NCI-H2196 (cell line): ENCODE measurements around the gene RPL29.
"Not testable (repeated sequence)": the region's sequence is repeated elsewhere in the genome, so short reads cannot be mapped to it uniquely, and the experiment has no call there.

Experiments
- DNase-seq: peaks from one replicate; lab custom pipeline; 2025; ENCODE audit not compliant: unreplicated experiment; lab: John Stamatoyannopoulos, UW

RPL29 gene

DNA sequence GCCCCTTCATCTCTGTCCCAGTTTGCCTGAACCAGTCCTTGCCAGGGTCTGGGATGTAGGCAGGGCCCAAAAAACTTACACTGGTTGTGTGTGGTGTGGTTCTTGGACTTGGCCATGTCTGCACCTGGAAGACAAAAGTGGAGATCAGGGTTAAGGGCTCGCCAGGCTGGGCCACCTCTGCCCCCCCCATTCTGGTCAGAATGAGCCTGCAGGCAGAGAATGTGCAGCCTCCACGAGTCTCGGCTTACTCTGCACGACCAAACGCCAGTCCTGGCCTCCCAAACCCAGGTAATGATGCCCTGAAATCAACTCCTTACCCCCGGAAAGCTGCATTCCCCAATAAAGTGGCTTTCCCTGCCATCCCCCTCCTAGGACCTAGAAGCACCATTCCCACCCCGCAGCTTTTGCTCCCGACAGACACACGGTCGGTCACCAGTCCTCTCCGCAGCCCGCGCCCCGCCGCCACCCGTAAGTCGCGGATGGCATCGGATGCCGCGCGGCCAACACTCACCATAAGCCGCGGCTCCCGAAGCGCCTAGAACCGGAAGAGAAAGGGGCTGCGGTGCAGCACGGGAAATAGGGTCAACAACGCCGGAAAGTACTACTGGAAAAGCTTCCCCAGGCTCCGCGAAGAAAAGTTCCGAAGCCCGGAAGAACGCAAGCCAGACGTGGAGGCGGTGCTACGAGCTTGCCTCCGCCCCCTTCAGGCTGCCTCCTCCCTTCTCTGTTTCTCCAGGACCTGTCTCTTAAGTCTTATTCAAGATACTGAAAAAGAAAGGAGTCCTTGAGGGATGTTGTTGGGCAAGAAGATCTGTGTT lies at the start of gene RPL29:
TSS of gene RPL29 (minus strand) at position 550 of the 818 bp plus-strand sequence. CDS start at position 116, 434 bp downstream.
- peak; percentile 69 for DNase-seq

DNA sequence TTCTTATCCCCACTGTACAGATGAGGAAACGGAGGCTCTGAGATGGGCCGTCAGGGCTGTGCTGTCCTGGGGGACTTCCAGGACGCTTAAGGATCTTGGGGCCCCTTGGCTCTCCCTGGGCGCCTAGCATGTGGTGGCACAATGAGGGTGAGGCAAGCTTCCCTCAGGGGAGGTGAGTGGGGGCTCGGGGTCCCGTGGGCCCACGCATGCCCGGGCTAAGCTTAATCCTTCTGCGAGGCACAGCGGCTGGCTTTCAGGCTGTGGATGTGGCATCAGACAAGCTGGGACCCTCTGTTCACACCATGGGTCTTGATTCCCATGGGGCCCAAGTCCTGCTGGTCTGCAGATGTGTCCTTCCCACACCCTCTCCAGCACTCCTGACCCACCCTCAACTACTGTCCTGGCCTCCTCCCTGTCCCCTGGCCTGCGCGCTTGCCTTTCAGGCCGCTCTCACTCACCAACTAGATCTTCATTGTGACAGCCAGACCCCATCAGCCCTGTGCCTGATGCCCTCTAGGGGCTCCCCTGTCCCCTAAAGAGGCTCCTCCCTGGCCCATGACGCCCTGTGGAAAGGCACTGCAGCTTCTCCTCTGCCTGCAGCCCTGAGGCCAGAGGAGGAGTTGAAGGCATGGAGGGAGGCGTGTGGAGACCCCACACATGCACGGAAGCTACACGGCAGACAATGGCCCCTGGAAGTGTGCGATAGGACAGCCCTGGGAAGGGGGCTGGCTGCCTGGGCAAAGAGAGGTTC lies 49.3 kb upstream of the RPL29 start:
- no peak for DNase-seq

DNA sequence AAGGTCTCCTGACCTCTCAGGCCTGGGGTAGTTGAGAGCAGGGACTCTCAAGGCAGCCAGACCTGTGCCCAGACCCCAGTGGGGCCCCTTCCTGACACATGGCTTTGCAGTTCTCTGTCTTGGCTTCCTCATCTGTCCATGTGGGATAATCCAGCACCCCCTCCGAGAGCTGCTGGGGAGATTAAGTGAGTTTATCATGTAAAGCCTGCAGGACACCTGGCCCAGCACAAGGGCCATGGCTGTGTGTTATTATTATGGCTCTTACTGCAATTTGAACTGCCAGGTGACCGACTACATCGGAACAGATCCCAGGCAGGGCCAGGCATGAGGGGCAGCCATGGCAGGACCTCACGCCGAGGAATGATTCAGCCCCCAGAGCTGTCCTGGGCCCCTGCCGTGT lies 48.1 kb upstream of the RPL29 start:
- DNase-seq = no peak

DNA sequence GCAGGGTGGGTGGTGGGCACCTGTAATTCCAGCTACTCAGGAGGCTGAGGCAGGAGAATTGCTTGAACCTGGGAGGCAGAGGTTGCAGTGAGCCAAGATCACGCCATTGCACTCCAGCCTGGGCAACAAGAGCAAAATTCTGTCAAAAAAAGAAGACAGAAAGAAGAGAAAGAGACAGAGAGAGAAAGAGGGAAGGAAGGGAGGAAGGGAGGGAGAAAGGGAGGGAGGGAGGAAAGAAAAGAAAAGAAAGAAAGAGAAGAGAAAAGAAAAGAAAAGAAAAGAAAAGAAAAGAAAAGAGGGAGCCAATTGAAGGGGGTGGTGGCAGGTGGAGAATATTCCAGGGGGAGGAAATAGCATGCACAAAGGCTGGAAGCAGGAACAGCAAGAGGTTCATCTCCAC lies 47.3 kb upstream of the RPL29 start:
- DNase-seq = not testable (repeated sequence)

DNA sequence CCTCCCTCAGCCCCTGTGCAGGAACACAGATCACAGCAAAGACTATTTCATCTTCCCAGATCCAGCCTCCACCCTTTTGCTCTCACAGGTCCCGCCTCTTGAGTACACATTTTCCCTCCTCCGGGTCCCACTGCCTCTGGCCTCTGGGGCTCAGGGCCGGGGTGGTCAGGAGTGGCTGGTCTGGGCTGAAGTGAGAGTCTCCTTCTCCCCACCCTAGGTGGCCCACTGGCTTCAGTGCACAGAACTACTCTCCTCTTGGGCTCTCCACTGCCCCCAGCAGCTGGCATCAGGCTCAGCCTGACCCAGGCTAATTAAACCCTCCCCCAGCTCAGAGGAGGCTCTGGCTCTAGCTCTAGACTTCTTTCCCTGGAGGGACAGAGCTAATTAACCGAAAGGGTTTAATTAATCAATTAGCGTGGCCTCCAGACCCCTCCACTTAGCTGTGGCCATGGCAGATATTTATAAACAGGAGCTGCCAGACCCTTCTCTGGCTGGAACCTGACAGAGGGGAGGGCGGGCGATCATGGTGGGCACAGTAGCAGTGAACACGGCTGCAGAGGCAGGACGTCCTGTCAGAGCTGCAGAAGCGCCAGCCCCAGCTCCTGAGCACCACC lies 45.5 kb upstream of the RPL29 start:
- no peak for DNase-seq

DNA sequence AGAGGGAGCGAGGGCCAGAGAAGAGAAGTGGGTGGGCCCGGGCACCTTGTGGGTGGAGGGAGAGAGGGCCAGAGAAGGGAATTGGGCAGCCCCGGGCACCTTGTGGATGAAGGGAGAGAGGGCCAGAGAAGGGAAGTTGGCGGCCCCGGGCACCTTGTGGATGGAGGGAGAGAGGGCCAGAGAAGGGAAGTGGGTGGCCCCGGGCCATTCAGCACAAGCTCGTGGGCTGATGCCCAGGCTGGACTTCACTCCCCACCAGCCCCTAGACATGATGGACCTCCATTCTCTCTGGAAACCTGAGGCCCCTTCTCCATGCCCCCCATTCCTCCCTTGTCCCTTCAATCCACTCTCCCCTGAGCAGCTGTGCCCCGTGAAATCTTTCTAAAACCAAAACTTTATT lies 44.9 kb upstream of the RPL29 start:
- no peak for DNase-seq

DNA sequence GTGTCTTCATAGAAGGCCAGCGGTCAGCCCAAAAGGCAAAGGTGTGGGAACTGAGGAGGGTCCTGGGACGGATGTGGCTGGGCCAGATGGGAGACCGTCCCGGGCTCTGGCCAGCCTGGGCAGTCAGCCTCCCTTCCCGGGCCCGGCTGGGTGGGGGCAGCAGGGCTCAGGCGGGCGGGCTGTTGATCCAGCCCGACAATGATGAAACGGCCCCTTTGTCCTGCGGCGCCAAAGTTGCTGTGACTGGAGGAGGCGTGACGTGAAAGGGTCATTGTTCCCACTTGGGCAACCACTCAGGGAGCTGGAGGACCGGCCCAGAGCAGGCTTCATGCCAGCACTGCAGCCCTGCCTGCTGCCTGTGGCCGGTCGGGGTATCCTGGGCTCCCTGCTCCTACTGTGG lies 44.2 kb upstream of the RPL29 start:
- no peak for DNase-seq

DNA sequence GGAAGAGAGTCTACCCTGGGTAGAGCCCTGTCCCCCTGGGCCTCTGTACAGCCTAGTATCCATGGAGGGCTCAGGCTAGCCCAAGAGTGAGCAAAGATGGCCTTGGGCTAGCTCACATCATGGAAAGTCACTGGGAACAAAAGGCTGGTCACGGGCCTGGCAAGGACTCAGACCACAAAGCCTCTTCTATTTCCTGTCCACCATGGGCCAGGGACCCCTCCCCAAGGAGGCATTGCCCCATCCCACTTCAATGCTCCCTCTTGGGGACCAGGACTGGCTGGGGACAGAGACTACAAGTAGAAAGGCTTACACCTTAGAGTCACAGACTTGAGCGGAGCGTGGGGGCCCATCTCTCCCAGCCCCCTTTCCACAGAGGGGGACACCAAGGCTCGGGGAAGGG lies 43.7 kb upstream of the RPL29 start:
- no peak for DNase-seq

DNA sequence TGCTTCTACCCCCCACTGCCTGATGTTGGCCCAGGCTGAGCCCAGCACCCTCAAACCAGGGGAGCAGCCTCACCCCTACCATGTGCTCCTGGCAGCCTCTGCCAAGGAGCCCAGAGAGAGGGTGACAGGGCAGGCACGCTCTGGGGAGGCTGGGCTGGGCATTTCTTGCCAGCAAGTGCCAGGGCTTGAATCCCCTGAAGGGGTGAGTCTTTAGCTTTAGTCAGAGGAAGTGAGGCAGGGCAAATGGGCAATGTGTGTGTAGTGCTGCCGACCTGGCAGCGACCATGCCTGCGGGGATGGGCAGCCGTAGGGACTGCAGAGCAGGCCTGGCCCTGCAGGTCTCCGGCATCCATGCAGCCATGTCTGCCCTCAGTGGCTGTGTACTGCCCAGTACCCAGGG lies 42.5 kb upstream of the RPL29 start:
- no peak for DNase-seq

DNA sequence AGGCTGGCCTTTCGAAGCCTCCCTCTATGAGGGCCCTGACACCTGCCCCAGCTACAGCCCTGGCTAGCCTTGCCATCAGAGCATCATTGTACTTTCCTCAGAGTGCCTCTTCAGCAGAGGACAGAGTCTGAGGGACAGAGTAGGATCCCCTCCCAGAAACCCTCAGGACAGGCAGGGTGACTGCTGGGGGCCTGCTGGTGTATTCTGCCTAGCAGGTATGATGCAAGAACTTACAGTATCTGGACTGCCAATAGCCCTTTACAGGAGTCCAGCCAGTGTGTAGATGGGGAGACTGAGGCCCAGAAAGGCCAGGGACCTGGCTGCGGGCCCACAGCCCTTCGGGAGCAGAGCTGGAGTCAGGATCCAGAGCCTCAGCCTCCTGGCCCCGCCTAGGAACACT lies 41.6 kb upstream of the RPL29 start:
- DNase-seq = no peak

DNA sequence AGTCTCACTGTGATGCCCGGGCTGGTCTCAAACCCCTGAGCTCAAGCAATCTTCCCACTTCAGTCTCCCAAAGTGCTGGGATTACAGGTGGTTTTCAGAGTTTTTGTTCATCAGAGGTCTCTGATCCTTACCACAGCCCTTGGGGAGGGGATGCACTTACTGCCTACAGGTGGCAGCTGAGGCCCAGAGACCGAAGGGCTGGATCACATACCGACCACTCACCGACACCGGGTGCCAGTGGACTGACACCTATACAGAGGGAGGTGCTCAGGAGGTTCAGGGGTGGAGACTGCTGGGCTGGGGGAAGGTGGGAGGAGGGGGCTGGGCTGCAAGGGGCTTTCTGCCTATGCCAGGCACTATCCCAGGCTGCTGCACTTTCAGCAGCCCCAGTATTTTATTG lies 41.1 kb upstream of the RPL29 start:
- no peak for DNase-seq

DNA sequence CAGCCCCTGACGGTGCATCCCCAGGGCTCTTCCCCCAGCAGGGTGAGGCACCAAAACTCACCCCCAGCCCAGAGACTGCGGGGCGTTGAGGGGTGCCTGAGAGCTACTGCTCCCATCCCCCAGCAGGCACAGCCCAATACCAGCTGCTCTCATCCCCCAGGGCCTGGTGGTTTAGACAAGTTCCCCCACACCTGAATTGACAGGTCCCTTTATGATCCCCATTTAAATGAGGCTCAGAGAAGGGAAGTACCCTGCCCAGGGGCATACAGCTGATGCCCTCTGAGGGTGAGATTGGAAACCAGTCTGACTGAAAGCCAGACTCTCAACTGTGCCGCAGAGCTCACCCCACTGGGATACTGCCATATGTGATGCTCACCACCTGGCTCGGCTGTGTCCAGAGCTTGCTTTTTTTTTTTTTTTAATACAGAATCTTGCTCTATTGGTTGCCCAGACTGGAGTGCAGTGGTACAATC lies 40.6 kb upstream of the RPL29 start:
- no peak for DNase-seq

DNA sequence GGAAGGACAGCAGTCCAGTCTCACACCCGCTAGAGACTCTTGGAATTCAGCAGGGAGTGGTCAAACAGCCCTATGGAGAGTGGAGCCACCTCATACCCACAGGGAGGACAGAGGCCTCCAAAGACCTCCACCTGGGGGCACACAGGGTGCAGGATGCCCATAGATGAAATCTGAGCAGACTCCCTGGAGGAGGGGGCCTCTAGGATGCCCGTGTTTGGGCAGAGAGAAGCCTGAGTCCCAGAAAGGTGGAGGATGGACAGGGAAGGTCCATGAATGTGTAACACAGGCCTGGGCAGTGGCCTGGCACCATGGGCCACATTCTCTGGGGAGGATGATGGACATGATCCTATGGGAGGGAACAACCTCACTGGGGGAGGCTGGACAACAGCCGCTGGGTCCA lies 39.0 kb upstream of the RPL29 start:
- DNase-seq = no peak

DNA sequence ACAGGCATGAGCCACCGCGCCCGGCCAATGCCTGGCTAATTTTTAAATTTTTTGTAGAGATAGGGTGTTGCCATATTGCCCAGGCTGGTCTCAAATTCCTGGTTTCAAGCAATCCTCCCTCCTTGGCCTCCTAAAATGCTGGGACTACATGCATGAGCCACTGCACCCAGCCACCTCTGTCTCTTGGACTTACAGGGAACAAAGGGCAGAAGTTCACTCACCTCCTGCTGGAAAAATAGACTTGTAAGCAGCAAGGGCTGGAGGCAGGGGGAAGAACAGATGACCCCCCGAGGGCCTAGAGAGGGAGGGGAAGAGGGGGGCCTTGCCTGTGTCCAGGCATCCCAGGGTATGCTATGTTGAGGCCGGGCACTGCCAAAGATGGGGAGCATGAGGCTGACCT lies 38.5 kb upstream of the RPL29 start:
- DNase-seq = no peak

DNA sequence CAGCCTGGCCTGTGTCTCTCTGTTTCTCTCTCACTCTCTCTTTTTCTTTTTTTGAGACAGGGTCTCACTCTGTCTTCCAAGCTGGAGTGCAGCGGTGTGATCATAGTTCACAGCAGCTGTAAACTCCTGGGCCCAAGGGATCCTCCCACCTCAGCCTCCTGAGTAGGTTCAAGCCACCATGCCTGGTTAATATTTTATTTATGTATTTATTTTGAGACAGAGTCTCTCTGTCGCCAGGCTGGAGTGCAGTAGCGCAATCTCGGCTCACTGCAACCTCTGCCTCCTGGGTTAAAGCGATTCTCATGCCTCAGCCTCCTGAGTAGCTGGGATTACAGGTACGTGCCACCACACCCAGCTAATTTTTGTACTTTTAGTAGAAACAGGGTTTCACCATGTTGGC lies 38.1 kb upstream of the RPL29 start:
- DNase-seq = not testable (repeated sequence)

DNA sequence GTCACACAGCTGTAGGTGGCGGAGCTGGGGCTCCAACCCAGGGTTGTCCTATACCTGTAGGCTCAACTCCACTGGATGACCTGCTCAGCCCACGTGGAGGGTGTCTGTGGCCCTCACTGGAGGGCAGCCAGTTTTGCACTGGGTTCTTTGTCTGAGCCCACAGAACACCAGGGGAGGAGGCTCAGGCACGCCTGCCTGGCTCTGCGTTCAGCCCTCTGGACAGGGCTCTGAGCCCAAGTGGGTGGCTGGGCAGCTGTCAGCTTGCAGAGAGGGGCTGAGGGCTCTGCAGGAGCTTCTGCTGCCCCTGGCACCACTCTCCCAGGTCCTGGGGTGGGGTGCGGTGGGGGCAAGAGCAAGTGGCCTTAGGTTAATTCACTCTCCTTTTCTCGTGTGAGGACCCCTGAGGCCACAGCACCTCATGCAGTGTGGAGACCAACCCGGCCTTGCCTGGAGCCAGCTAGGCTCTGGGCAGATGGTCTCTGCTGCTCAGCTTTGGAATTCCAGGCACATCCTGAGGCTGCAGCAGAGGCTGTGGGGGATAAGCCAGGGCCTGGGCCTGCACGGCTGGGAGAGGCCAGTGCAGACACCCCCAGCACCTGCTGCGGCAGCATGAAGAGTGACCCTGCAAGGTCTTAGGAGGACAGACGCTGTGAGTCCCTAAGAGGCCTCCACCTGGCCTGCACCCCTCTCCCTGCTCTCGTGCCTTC lies 37.2 kb upstream of the RPL29 start:
- no peak for DNase-seq

DNA sequence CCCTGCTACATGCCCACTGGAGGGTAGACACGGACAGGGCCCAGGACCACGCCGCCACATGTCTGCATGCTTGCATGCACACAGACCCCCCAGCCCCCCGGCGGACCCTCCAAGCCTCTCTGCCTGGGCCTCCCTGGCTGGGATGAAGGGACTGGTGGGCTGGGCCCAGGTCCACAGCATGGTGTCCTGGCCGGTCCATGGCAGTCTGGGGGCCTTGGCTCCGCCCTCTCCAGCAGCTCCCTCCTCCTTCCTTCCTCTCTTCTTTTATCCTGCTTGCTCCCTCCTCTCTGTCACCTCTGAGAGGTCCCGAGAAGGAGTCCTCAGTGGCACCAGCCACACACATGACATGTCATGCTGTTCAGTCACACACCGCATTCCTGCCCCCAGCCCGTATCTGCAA lies 36.2 kb upstream of the RPL29 start:
- no peak for DNase-seq

DNA sequence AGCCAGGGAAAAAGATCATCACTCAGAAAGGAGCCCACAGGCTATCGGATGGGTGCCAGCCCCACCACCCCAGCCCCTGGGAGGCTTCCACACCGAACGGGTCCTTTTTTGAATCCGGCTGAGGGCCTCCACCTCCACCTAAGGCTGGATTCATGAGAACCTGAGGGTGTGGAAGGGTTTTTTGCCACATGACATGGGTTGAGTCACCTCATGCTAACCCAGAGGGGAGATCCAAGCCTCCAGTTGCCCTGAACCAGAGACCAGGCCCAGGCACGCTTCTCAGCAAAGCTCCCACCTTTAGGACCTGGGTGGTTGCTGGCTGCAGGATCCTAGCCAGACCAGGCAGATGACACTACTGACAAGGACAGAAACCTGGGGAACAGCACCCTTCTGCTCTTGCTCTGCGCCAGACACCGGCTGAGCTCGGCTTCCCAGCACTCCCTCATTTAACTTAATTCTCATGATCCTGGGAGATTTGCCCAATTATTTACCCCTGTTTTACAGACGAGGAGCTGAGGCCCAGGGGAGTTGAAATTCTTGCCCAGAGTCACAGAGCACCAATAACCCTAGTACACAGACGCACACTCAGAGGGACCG lies 35.1 kb upstream of the RPL29 start:
- DNase-seq = no peak

DNA sequence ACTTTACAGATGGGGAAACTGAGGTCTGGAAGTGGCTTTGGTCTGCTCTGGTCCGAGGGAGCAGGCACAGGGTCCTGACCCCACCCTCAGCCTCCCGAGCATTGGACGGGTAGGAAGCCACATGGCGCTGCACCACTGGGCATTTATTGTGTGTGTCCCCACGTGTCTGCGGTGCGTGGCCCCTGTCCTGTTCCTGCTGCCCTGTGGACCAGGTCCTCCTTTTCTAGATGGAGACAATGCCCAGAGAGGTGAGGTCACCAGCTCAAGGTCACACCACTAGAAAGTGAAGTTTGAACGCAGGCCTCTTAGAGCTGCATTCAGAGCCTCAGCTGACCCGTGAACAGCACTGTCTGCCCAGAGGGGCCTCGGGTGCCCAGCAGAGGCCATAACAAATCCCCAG lies 33.8 kb upstream of the RPL29 start:
- no peak for DNase-seq

DNA sequence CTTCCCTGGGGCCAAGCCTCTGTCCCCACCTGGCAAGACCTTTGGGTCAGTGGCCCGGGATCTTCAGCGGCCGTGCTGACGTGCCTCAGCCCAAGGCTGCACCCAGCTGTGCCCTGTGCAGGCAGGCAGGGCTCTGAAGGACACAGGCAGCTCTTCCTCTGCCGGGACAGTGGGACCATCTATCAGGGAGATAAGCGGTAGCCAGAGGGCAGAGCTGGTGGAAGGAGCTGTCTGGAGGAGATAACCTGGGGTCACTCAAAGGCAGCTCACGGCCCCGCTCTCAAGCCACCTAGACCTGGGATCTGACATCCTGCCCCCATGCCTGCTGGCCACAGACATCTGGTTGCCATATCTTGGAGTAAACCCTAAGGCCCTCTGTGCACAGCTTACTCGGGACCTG lies 33.4 kb upstream of the RPL29 start:
- no peak for DNase-seq

DNA sequence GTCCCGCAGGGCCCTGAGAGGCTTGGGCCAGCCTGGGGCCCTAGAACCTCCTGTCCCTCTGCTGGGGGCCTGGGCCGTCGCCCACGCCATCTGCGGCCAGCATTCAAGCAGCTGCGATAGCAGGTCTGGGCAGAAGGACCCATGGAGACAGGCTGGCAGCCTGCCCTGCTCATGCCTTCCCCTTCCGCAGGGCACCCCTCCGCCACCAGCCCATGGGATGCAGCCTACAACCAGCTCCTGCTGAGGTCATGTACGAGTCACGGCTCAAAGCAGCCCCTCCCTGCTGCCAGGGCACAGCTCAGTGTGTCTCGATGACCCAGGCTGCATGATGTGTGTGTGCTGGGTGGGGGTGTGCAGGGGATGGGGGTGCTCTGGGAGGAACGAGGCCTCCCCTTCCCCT lies 32.9 kb upstream of the RPL29 start:
- no peak for DNase-seq
